VCaP (cell line): Measurements from ENCODE around the gene ZNF672.
A peak's percentile ranks its signal among the peaks of the same experiment; 100 is the strongest.

Experiments used
- H3K27ac ChIP-seq: fragments of 450-650 bp; 2 replicates; pipeline ENCODE4 v1.5.1; 2017
- TF ChIP-seq, protein P1 (sequence below): fragments of 450-650 bp; conservative IDR thresholded peaks from 2 replicates; pipeline ENCODE4 v1.5.1; 2017; ENCODE audit warnings: mild to moderate bottlenecking, moderate library complexity

ZNF672 gene

GRCh38 chr1:248860007-248860406 is 22.0 kb downstream of the ZNF672 start:
- TF ChIP-seq, protein P1, sequence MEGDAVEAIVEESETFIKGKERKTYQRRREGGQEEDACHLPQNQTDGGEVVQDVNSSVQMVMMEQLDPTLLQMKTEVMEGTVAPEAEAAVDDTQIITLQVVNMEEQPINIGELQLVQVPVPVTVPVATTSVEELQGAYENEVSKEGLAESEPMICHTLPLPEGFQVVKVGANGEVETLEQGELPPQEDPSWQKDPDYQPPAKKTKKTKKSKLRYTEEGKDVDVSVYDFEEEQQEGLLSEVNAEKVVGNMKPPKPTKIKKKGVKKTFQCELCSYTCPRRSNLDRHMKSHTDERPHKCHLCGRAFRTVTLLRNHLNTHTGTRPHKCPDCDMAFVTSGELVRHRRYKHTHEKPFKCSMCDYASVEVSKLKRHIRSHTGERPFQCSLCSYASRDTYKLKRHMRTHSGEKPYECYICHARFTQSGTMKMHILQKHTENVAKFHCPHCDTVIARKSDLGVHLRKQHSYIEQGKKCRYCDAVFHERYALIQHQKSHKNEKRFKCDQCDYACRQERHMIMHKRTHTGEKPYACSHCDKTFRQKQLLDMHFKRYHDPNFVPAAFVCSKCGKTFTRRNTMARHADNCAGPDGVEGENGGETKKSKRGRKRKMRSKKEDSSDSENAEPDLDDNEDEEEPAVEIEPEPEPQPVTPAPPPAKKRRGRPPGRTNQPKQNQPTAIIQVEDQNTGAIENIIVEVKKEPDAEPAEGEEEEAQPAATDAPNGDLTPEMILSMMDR = no peak
- peak overlapping the region; percentile 98; the same call in 1 of the 2 replicates for H3K27ac ChIP-seq

GRCh38 chr1:248861616-248862015 is 23.6 kb downstream of the ZNF672 start:
- TF ChIP-seq, protein P1 = no peak
- no peak overlapping the region for H3K27ac ChIP-seq

DNA sequence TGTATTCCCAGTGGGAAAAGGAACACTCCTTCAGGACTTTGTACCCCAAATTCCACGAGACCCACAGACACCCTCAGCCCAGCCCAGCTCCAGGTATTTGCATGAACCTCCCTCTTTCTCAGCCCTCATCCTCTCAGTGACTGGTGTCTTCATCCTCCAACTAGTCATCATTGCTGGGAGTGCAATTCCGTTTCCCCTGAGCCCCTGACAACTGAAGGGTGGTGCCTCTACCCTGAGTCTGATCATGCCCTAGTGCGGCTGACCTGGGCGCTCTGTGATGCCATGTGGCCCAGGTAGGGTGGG is 24.6 kb downstream of the ZNF672 start:
- TF ChIP-seq, protein P1 = no peak
- peak overlapping the region; percentile 70 for H3K27ac ChIP-seq

GRCh38 chr1:248862998-248863881 is 25.2 kb downstream of the ZNF672 start:
- peak overlapping the region; percentile 70 for H3K27ac ChIP-seq
- TF ChIP-seq, protein P1 = no peak

DNA sequence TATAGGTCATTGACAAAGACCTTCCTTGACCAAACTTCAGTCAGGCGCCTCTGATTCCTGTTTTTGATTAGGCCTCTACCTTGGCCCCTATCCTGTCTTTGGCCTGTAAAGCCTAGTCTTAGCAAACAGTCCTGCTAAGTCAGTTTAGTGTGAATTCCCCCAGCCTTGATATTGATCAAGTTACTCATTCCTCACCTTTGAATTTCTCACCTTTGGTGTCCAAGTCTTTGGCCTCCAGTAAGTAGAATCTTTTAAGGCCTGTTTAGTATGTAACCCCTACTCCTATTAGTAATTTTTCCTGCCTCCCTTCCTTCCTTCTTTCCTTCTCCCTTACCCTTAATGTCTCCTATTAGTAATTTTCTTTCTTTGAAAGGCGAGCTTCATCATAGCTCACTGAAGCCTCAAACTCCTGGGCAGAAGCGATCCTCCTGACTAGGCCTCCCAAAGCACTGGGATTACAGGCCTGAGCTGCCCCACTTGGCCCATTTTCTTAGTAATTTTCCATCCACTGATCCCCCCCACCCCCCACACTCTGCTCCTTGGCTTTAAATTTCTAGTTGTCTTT is 33.9 kb downstream of the ZNF672 start:
- TF ChIP-seq, protein P1 = no peak
- H3K27ac ChIP-seq = peak overlapping the region; percentile 76

- peak overlapping the region; percentile 76 for H3K27ac ChIP-seq
- TF ChIP-seq, protein P1 = no peak
Measured at GRCh38 chr1:248872752-248873408, 34.9 kb downstream of the ZNF672 start.

DNA sequence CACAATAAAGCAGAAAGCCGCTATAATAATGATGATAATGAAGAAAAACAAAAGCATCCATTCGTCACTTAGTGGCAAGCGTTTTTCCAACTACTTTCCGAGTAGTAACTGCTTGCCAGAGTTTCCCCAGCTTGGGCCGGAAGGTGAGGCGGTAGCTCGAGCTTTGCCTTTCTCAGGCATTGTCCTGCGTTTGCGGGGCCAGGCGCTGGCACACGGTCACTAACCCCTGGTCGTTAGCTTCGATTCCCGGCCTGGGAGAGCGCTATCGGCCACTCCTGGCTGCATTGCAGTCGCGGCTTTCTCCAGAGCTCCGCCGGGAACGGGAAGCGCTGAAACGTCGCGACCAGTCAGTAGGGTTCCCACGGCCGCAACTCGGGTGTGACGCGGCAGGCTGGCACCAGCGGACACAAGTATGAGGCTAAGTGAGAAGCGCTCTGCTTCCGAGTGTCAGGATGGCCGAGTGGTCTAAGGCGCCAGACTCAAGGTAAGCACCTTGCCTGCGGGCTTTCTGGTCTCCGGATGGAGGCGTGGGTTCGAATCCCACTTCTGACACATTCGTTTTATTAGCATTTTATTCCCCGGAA is 35.5 kb downstream of the ZNF672 start:
- TF ChIP-seq, protein P1 = no peak
- peak overlapping the region; percentile 76 for H3K27ac ChIP-seq
